Liver (tissue), 9 donors: ENCODE data around the gene ALDH3A1. TPM values are rescaled to one million over a fixed set of nuclear protein-coding genes. Genes with fewer than 3 reads are reported as not detected.

ENCODE experiments used
- DNase-seq: peaks from one replicate; pipeline ENCODE4 v3.0.0-alpha.2; 2017; ENCODE audit warnings: low spot score
- H3K27ac ChIP-seq, 2 donors: one replicate each; pipeline ENCODE4 v1.7.0; 2013; ENCODE audit warnings: inconsistent platforms in 2 of 2, low read length in 2 of 2, control low read depth in 1 of 2, low read depth in 1 of 2, mild to moderate bottlenecking in 1 of 2
- H3K27me3 ChIP-seq, 4 donors: one replicate each; pipeline versions ENCODE4 v1.6.1 to v1.7.0; 2013; ENCODE audit warnings: low read length in 3 of 4, inconsistent platforms in 1 of 4, mild to moderate bottlenecking in 1 of 4, moderate library complexity in 1 of 4; ENCODE audit not compliant: control insufficient read depth in 4 of 4, insufficient read depth in 4 of 4
- H3K36me3 ChIP-seq, 4 donors: one replicate each; pipeline versions ENCODE4 v1.6.1 to v1.7.0; 2013; ENCODE audit warnings: low read length in 3 of 4, mild to moderate bottlenecking in 3 of 4, low read depth in 1 of 4, moderate library complexity in 1 of 4; ENCODE audit not compliant: control insufficient read depth in 4 of 4, insufficient read depth in 3 of 4
- H3K4me1 ChIP-seq, 4 donors: one replicate each; pipeline versions ENCODE4 v1.6.1 to v1.7.0; 2013; ENCODE audit warnings: low read length in 3 of 4, mild to moderate bottlenecking in 3 of 4, moderate library complexity in 1 of 4; ENCODE audit not compliant: control insufficient read depth in 4 of 4, insufficient read depth in 4 of 4
- H3K4me3 ChIP-seq, 3 donors: one replicate each; pipeline versions ENCODE4 v1.6.1 to v1.7.0; 2013; ENCODE audit warnings: low read length in 3 of 3, control low read depth in 1 of 3, low read depth in 1 of 3, mild to moderate bottlenecking in 1 of 3
- H3K9ac ChIP-seq, 2 donors: one replicate each; pipeline ENCODE4 v1.7.0; 2013; ENCODE audit warnings: low read length in 2 of 2, mild to moderate bottlenecking in 2 of 2, moderate library complexity in 2 of 2, control low read depth in 1 of 2, low read depth in 1 of 2
- H3K9me3 ChIP-seq, 4 donors: one replicate each; pipeline versions ENCODE4 v1.6.1 to v1.7.0; 2013; ENCODE audit warnings: low read length in 3 of 4; ENCODE audit not compliant: control insufficient read depth in 4 of 4
- ATF3 ChIP-seq: IDR thresholded peaks from 2 replicates; pipeline ENCODE4 v1.6.1; 2016; ENCODE audit warnings: antibody characterized with exemption
- CTCF ChIP-seq: fragments of 150-350 bp; IDR thresholded peaks from 2 replicates; pipeline ENCODE4 v1.5.1; 2017; ENCODE audit warnings: improper control_type of control experiment, low read depth, low read length; ENCODE audit not compliant: missing input control
- EGR1 ChIP-seq, 2 donors: IDR thresholded peaks; 2 replicates each; pipeline ENCODE4 v1.6.1; 2016 to 2018; ENCODE audit warnings: antibody characterized with exemption in 2 of 2, low read depth in 2 of 2
- FOXA1 ChIP-seq: IDR thresholded peaks from 2 replicates; pipeline ENCODE4 v1.6.1; 2016; ENCODE audit warnings: antibody characterized with exemption
- FOXA2 ChIP-seq: IDR thresholded peaks from 2 replicates; pipeline ENCODE4 v1.6.1; 2016; ENCODE audit warnings: antibody characterized with exemption
- GABPA ChIP-seq, 2 donors: IDR thresholded peaks in 1 of 2; conservative IDR thresholded peaks in 1 of 2; 2 replicates each; pipeline ENCODE4 v1.6.1; 2016; ENCODE audit warnings: antibody characterized with exemption in 2 of 2, mild to moderate bottlenecking in 1 of 2, moderate library complexity in 1 of 2
- HNF4A ChIP-seq, 2 donors: conservative IDR thresholded peaks; 2 replicates each; pipeline ENCODE4 v1.6.1; 2016; ENCODE audit warnings: antibody characterized with exemption in 2 of 2, mild to moderate bottlenecking in 2 of 2
- HNF4G ChIP-seq: IDR thresholded peaks from 2 replicates; pipeline ENCODE4 v1.6.1; 2016; ENCODE audit warnings: antibody characterized with exemption
- JUND ChIP-seq, 2 donors: IDR thresholded peaks; 2 replicates each; pipeline ENCODE4 v1.6.1; 2016; ENCODE audit warnings: antibody characterized with exemption in 2 of 2
- NR2F2 ChIP-seq: IDR thresholded peaks from 2 replicates; pipeline ENCODE4 v1.6.1; 2016; ENCODE audit warnings: antibody characterized with exemption
- RAD21 ChIP-seq, 2 donors: IDR thresholded peaks; 2 replicates each; pipeline ENCODE4 v1.6.1; 2016; ENCODE audit warnings: antibody characterized with exemption in 2 of 2, mild to moderate bottlenecking in 2 of 2
- REST ChIP-seq: IDR thresholded peaks from 2 replicates; pipeline ENCODE4 v1.6.1; 2016; ENCODE audit warnings: antibody characterized with exemption, mild to moderate bottlenecking
- RXRA ChIP-seq, 2 donors: IDR thresholded peaks; 2 replicates each; pipeline ENCODE4 v1.6.1; 2017 to 2018; ENCODE audit warnings: antibody characterized with exemption in 2 of 2, mild to moderate bottlenecking in 1 of 2
- SP1 ChIP-seq: IDR thresholded peaks from 2 replicates; pipeline ENCODE4 v1.6.1; 2018; ENCODE audit warnings: antibody characterized with exemption, mild to moderate bottlenecking
- TAF1 ChIP-seq: conservative IDR thresholded peaks from 2 replicates; pipeline ENCODE4 v1.6.1; 2016; ENCODE audit warnings: antibody characterized with exemption, mild to moderate bottlenecking
- YY1 ChIP-seq: IDR thresholded peaks from 2 replicates; pipeline ENCODE4 v1.6.1; 2016; ENCODE audit warnings: antibody characterized with exemption, mild to moderate bottlenecking
- WGBS: extraction: QIAGEN DNeasy Blood & Tissue Kit; methylation state at CpG from one replicate; pipeline ENCODE4 v1.1.7; 2013; 5-methylcytosine and 5-hydroxymethylcytosine counted together
- polyA plus RNA-seq, 2 donors: library from polyadenylated mRNA; stranded (reverse) in 1 of 2; unstranded in 1 of 2; fragments of 200-250 nt in 1 of 2; fragments of >200 nt in 1 of 2; fragmentation: Nextera tagmentation in 1 of 2; extraction: Ambion mirVana in 1 of 2; gene quantifications; one replicate each; pipeline versions ENCODE4 v1.2.1 to v1.2.3, GENCODE V29; 2013 to 2015
- total RNA-seq, 2 donors: library from RNA; depleted of rRNA; stranded (reverse); fragments of >200 nt; gene quantifications; one replicate each; pipeline ENCODE4 v1.2.3, GENCODE V29; 2014
- donor health status: healthy.
- donor health status: healthy.
- donor health status: healthy.
- donor health status: healthy.
- donor health status: healthy.

The ALDH3A1 gene
- total and polyA plus RNA-seq, 4 donors, result 0.09 to 3.2 (median 0.22) TPM

GRCh38 chr17:19723964-19724363, 24.1 kb downstream of the ALDH3A1 start:
- no peak overlapping the region for H3K9ac ChIP-seq
- DNase-seq, result no peak
- H3K36me3 ChIP-seq, result no peaks in the 10 kb centered on the region
- H3K9me3 ChIP-seq, result no peaks in the 10 kb centered on the region
- H3K27me3 ChIP-seq, result no peaks in the 10 kb centered on the region
- 100% methylated on average over 1 of the region's 1 CpG for WGBS
- no peak overlapping the region for H3K4me3 ChIP-seq
- peak overlapping the region in 1 of 2 donors; percentile 8 for H3K27ac ChIP-seq
- TF ChIP-seq ATF3 (no peak), YY1 (no peak), NR2F2 (no peak), SP1 (no peak), FOXA2 (no peak), EGR1 (IDR thresholded peaks at IDR 0.05; ENCODE audit: low read depth in 2 of 2) (no peak), FOXA1 (no peak), TAF1 (no peak), JUND (IDR thresholded peaks at IDR 0.05) (no peak), CTCF (no peak), GABPA (IDR thresholded peaks at IDR 0.05 in 1 of 2, conservative IDR thresholded peaks at IDR 0.05 in 1 of 2) (no peak), RAD21 (IDR thresholded peaks at IDR 0.05) (no peak)
- H3K4me1 ChIP-seq, result peaks cover 8 to 17% (median 12%) of the 10 kb centered on the region in 4 donors

GRCh38 chr17:19720631-19721426, 27.3 kb downstream of the ALDH3A1 start:
- Histone ChIP-seq H3K27me3 (no peaks in the 10 kb centered on the region), H3K36me3 (no peaks in the 10 kb centered on the region), H3K9ac (no peak overlapping the region), H3K4me1 (peaks cover 0 to 8% (median 4%) of the 10 kb centered on the region in 4 donors), H3K27ac (no peak overlapping the region), H3K9me3 (no peaks in the 10 kb centered on the region), H3K4me3 (no peak overlapping the region)
- 48% methylated on average over 9 of the region's 9 CpGs for WGBS
- TF ChIP-seq NR2F2, result no peak
- TF ChIP-seq RAD21 (IDR thresholded peaks at IDR 0.05), result peak in 1 of 2 donors; percentile 20
- TF ChIP-seq YY1, result no peak
- TF ChIP-seq HNF4G, result peak; percentile 45
- TF ChIP-seq JUND (IDR thresholded peaks at IDR 0.05), result peak in 1 of 2 donors; percentile 56
- peak; percentile 18 for TF ChIP-seq REST
- peak; percentile 57 for TF ChIP-seq SP1
- TF ChIP-seq HNF4A (conservative IDR thresholded peaks at IDR 0.05), result peak; percentile 83 to 91
- no peak for TF ChIP-seq GABPA (IDR thresholded peaks at IDR 0.05 in 1 of 2, conservative IDR thresholded peaks at IDR 0.05 in 1 of 2)
- TF ChIP-seq TAF1, result no peak
- TF ChIP-seq FOXA2, result no peak
- TF ChIP-seq RXRA (IDR thresholded peaks at IDR 0.05), result peak; percentile 82 to 92
- TF ChIP-seq EGR1 (IDR thresholded peaks at IDR 0.05; ENCODE audit: low read depth in 2 of 2), result no peak
- TF ChIP-seq FOXA1, result peak; percentile 12
- peak; percentile 64 for DNase-seq
